Mesodermal cell (in vitro differentiated cells): ENCODE results near the gene UTP14A.

Experiments
- H3K27ac ChIP-seq: 2 replicates; pipeline ENCODE4 v1.7.0; 2013; ENCODE audit warnings: mild to moderate bottlenecking, low read depth, low read length, moderate library complexity; ENCODE audit not compliant: severe bottlenecking
- H3K36me3 ChIP-seq: 2 replicates; pipeline ENCODE4 v1.7.1; 2013; ENCODE audit warnings: mild to moderate bottlenecking, low read length, moderate library complexity; ENCODE audit not compliant: control insufficient read depth, insufficient read depth
- H3K4me1 ChIP-seq: one replicate; pipeline ENCODE4 v1.7.1; 2013; ENCODE audit warnings: mild to moderate bottlenecking, low read length; ENCODE audit not compliant: insufficient read depth, control insufficient read depth, poor library complexity, severe bottlenecking
- H3K4me3 ChIP-seq: 2 replicates; pipeline ENCODE4 v1.7.0; 2013; ENCODE audit warnings: low read length, control low read depth, mild to moderate bottlenecking; ENCODE audit not compliant: insufficient read depth, poor library complexity, severe bottlenecking; ENCODE audit errors: extremely low read depth
- H3K9me3 ChIP-seq: 2 replicates; pipeline ENCODE4 v1.7.1; 2013; ENCODE audit warnings: mild to moderate bottlenecking, low read length, moderate library complexity; ENCODE audit not compliant: control insufficient read depth
- WGBS, 2 experiments: methylation state at CpG; one replicate each; pipeline ENCODE4 v1.1.5; 2013; ENCODE audit warnings: missing lambda C conversion rate in 2 of 2; ENCODE audit not compliant: insufficient coverage in 2 of 2; 5-methylcytosine and 5-hydroxymethylcytosine counted together

Gene UTP14A

GRCh38 chrX:129930941-129931410 is 25.0 kb downstream of the UTP14A start:
- peak overlapping the region; percentile 46 for H3K4me3 ChIP-seq
- WGBS, 2 experiments, result 4 to 13% methylated on average over 4 to 10 of the region's 13 CpGs
- H3K9me3 ChIP-seq, result no peaks in the 10 kb centered on the region
- peaks cover 4% of the 10 kb centered on the region for H3K4me1 ChIP-seq
- peaks cover 19% of the 10 kb centered on the region for H3K36me3 ChIP-seq
- peak overlapping the region; percentile 88 for H3K27ac ChIP-seq

DNA sequence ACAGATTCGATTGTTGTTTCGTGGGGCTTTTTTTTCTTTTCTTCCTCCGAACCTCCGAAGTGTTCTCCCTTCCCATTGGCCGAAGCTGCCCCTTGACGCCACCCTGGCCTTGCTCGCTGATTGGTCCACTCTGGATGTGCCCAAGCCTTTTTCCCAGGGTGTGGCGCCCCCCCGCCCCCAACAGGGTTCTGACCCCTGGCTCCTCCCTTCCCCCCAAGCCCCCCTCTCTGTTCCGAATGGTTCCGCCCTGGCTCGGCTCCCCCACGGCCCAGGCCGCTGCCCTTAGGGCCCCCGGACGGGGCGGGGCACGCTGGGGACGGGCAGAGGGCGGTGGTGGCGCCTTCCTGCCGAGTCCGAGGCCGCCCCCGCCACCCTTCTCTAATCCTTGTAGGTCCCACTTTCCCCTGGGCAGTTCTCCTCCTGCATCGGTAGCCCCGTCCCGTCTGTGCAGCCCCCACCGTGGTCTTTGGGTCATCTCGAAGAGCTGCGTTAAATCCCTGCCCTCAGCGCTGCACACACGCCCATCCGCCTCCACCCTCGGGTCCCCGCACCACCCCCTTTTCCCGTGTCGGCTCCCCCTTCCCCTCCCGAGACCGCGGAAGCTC is 25.5 kb downstream of the UTP14A start:
- H3K4me3 ChIP-seq, result peak overlapping the region; percentile 46
- 0% methylated on average over 2 to 19 of the region's 41 CpGs for WGBS, 2 experiments
- H3K36me3 ChIP-seq, result peaks cover 13% of the 10 kb centered on the region
- H3K9me3 ChIP-seq, result no peaks in the 10 kb centered on the region
- H3K27ac ChIP-seq, result peak overlapping the region; percentile 88
- peaks cover 4% of the 10 kb centered on the region for H3K4me1 ChIP-seq

DNA sequence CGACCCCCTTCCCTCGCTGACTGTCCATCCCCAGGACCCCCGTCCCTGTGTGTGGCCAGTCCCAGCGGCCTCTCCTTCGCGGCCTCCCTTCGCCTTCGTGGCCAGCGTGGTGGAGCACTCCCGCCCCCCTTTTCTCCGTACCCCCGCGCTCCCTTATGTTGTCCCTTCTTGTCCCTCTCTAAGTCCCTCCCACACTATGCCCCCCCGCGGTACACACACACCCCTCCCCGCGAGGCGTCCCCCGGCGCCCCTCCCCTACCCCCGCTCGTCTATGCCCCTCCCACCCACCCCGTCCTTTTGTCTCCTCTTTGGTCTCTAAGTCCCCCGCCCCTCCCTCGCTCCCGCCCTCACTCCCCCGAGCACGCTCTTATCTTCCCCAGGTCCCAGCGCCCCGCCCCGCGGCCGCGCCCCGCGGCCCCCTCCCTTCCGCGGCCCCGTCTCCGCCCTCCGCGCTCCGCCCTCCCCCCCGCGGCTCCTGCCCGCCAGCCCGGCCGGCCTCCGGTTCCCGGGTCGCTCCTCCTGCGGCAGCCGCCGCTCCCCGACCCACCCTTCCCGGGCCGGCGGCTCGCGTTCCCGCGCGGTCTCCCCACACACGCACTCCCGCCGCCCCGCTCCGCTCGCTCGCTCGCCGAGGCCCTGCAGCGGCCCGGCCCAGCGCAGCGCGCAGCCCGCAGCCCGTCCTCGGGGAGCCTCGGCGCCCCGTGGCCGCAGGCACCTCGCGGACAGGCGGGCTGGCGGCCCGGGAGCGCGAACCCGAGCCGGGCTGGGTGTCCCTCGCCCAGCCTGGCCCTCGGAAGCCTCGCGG is 26.3 kb downstream of the UTP14A start:
- Histone ChIP-seq H3K27ac (peak overlapping the region; percentile 88), H3K4me1 (peaks cover 4% of the 10 kb centered on the region), H3K4me3 (peak overlapping the region; percentile 46), H3K36me3 (peaks cover 6% of the 10 kb centered on the region), H3K9me3 (no peaks in the 10 kb centered on the region)
- WGBS, 2 experiments, result 0% methylated on average over 19 of the region's 97 CpGs; no CpG with 5 or more reads in 1 of the 2 experiments

- no peak overlapping the region for H3K27ac ChIP-seq
- H3K9me3 ChIP-seq, result no peaks in the 10 kb centered on the region
- H3K4me1 ChIP-seq, result peaks cover 4% of the 10 kb centered on the region
- H3K36me3 ChIP-seq, result no peaks in the 10 kb centered on the region
- H3K4me3 ChIP-seq, result peak overlapping the region; percentile 11
- WGBS, 2 experiments, result 1 to 3% methylated on average over 19 to 26 of the region's 47 CpGs
Measured at GRCh38 chrX:129932821-129933321, 26.9 kb downstream of the UTP14A start.

- Histone ChIP-seq H3K27ac (no peak overlapping the region), H3K9me3 (no peaks in the 10 kb centered on the region), H3K36me3 (no peaks in the 10 kb centered on the region), H3K4me1 (peaks cover 4% of the 10 kb centered on the region), H3K4me3 (no peak overlapping the region)
- WGBS, 2 experiments, result 6 to 13% methylated on average over 3 to 6 of the region's 7 CpGs
Measured at GRCh38 chrX:129933700-129934099, 27.7 kb downstream of the UTP14A start.

DNA sequence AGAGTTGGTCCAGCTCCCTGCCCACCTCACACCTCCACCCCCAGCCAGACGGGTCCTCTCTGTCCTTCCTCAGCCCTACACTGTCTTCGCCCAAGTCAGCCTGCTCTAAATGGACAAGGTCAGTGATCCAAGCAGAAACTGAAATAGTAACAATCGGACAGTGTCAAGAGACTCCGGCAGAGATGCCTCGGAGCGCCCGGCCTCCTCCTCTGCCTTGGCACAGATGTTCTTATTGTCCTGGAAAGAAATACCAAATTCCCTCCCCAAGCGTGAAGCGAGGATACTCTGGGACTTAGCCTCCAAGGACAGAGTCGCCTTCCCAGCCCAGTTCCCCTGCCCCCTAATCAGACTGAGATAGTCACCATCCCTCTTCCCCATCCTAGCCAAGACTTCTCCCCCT is 28.5 kb downstream of the UTP14A start:
- H3K36me3 ChIP-seq, result no peaks in the 10 kb centered on the region
- H3K4me1 ChIP-seq, result peaks cover 4% of the 10 kb centered on the region
- H3K4me3 ChIP-seq, result no peak overlapping the region
- H3K27ac ChIP-seq, result no peak overlapping the region
- no peaks in the 10 kb centered on the region for H3K9me3 ChIP-seq
- 0 to 20% methylated on average over 1 to 2 of the region's 10 CpGs for WGBS, 2 experiments

DNA sequence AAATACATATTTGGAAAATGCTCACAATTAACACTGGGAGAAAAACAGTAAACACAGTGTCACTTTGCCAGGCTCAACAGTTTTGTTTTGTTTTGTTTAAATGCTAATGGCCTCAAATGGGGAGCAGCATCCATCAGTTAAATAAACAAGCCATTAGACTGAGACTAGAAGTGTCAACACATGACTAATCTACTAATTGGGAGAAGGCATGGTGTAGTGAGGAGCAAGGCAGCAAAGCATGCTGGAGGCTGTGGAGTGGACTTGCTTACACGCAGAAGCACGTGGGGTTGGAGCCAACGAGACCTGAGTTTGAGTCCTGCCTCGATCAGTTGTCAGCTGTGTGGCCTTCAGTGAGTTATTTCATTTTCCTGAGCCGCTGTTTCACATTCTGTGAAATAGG is 29.0 kb downstream of the UTP14A start:
- WGBS, 2 experiments, result 0% methylated on average over 1 to 2 of the region's 5 CpGs
- no peak overlapping the region for H3K4me3 ChIP-seq
- no peaks in the 10 kb centered on the region for H3K36me3 ChIP-seq
- H3K27ac ChIP-seq, result no peak overlapping the region
- no peaks in the 10 kb centered on the region for H3K9me3 ChIP-seq
- H3K4me1 ChIP-seq, result peaks cover 4% of the 10 kb centered on the region

- Histone ChIP-seq H3K4me3 (no peak overlapping the region), H3K27ac (no peak overlapping the region), H3K9me3 (no peaks in the 10 kb centered on the region), H3K4me1 (peaks cover 4% of the 10 kb centered on the region), H3K36me3 (no peaks in the 10 kb centered on the region)
- WGBS, 2 experiments, result 12% methylated on average over 3 of the region's 4 CpGs; no CpG with 5 or more reads in 1 of the 2 experiments
Measured at GRCh38 chrX:129938081-129938480, 32.1 kb downstream of the UTP14A start.

DNA sequence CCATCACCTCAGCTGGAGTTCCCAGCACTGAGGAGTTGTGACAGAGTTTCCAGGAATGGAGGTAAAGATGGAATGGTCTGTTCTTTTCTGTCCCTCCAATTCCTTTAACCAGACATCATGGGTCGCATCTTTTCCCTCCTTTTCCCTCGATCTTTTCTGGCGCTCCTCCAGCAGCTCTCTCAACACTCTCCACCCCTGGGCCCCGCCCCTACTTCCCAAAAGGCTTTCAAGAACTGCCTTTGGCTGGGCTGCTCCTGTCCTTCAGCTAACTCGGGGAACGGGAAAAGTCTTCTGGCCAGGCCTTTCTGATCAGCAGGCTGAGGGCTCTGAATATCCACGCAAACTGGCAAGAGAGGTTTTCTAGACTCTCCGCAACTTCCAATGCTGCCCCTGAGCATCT is 34.0 kb downstream of the UTP14A start:
- Histone ChIP-seq H3K36me3 (no peaks in the 10 kb centered on the region), H3K27ac (no peak overlapping the region), H3K9me3 (no peaks in the 10 kb centered on the region), H3K4me1 (no peaks in the 10 kb centered on the region), H3K4me3 (no peak overlapping the region)
- 17% methylated on average over 7 of the region's 8 CpGs; no CpG with 5 or more reads in 1 of the 2 experiments for WGBS, 2 experiments

- Histone ChIP-seq H3K4me1 (no peaks in the 10 kb centered on the region), H3K27ac (no peak overlapping the region), H3K4me3 (no peak overlapping the region), H3K9me3 (no peaks in the 10 kb centered on the region), H3K36me3 (no peaks in the 10 kb centered on the region)
- no CpG with 5 or more reads among the region's 2 CpGs for WGBS, 2 experiments
Measured at GRCh38 chrX:129940721-129941120, 34.8 kb downstream of the UTP14A start.

DNA sequence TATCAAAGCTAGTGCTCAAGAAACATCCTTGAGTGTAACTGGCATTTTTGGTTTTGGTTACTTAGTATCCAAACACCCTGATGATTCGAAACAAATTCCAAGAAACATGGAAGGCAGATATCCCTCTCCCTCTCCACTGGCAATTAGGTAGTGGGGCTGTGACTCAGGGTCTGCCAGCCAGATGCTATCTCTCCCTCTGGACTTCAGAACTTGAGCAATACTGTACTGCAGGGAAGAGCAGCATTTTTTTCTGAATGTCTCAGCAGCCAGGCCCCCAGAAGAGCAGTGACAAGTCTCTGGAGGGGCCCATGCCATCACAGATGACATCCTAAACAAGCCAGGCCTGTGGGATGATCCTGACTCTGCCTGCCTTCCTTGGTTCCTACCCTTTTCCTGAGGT is 39.2 kb downstream of the UTP14A start:
- no CpG with 5 or more reads among the region's 1 CpG for WGBS, 2 experiments
- no peaks in the 10 kb centered on the region for H3K36me3 ChIP-seq
- H3K9me3 ChIP-seq, result no peaks in the 10 kb centered on the region
- H3K27ac ChIP-seq, result no peak overlapping the region
- H3K4me3 ChIP-seq, result no peak overlapping the region
- H3K4me1 ChIP-seq, result no peaks in the 10 kb centered on the region
